ENCODE data around the gene LILRA6. TPM values are rescaled to one million over a fixed set of nuclear protein-coding genes. Genes with fewer than 3 reads are reported as not detected.

The LILRA6 gene
- total RNA-seq, 2 donors from 2014 or later, result 4.6 to 5.2 TPM

Other genes starting within 250 kb of the LILRA6 start
- not detected for gene VSTM1, start 178.9 kb downstream of the LILRA6 start, total RNA-seq
- not detected for gene TARM1, start 161.4 kb downstream of the LILRA6 start, total RNA-seq
- 1 to 10 TPM; 4.6 to 8.0 TPM for gene OSCAR, start 142.0 kb downstream of the LILRA6 start, total RNA-seq
- 10 to 100 TPM; 13.0 to 16.6 TPM for gene NDUFA3, start 139.9 kb downstream of the LILRA6 start, total RNA-seq
- gene TFPT, start 127.1 kb downstream of the LILRA6 start, total RNA-seq, result 1 to 10 TPM; 8.7 to 8.8 TPM
- 10 to 100 TPM; 48.2 to 54.3 TPM for gene PRPF31, start 127.0 kb downstream of the LILRA6 start, total RNA-seq
- 10 to 100 TPM; 20.8 to 28.1 TPM for gene CNOT3, start 105.0 kb downstream of the LILRA6 start, total RNA-seq
- 1 to 10 TPM; 7.6 to 8.0 TPM for gene LENG1, start 83.1 kb downstream of the LILRA6 start, total RNA-seq
- gene TMC4, start 69.6 kb downstream of the LILRA6 start, total RNA-seq, result 1 to 10 TPM in 1 of 2 donors, under 1 TPM in 1; 0.41 to 7.8 TPM
- gene MBOAT7, start 53.2 kb downstream of the LILRA6 start, total RNA-seq, result 10 to 100 TPM; 46.0 to 61.1 TPM
- 10 to 100 TPM; 38.5 to 60.7 TPM for gene TSEN34, start 51.5 kb downstream of the LILRA6 start, total RNA-seq
- 1,000 to 10,000 TPM; 1,017 to 1,395 TPM for gene RPS9, start 41.9 kb downstream of the LILRA6 start, total RNA-seq
- 10 to 100 TPM; 21.9 to 71.5 TPM for gene LILRB3, start 19.8 kb downstream of the LILRA6 start, total RNA-seq
- gene LILRB5, start 14.5 kb upstream of the LILRA6 start, total RNA-seq, result 10 to 100 TPM; 17.6 to 60.4 TPM
- gene LILRB2, start 38.3 kb upstream of the LILRA6 start, total RNA-seq, result 10 to 100 TPM; 11.1 to 13.7 TPM
- 10 to 100 TPM in 1 of 2 donors, 1 to 10 TPM in 1; 9.6 to 12.2 TPM for gene LILRA5, start 70.4 kb upstream of the LILRA6 start, total RNA-seq
- not detected for gene LILRA4, start 96.4 kb upstream of the LILRA6 start, total RNA-seq
- gene LAIR1, start 122.1 kb upstream of the LILRA6 start, total RNA-seq, result 10 to 100 TPM; 31.2 to 64.7 TPM
- gene TTYH1, start 172.7 kb upstream of the LILRA6 start, total RNA-seq, result not detected
- 100 to 1,000 TPM; 282 to 305 TPM for gene LENG8, start 206.4 kb upstream of the LILRA6 start, total RNA-seq
- gene LENG9, start 221.0 kb upstream of the LILRA6 start, total RNA-seq, result 10 to 100 TPM in 1 of 2 donors, 1 to 10 TPM in 1; 8.5 to 14.4 TPM
- 10 to 100 TPM; 41.2 to 55.9 TPM for gene CDC42EP5, start 230.5 kb upstream of the LILRA6 start, total RNA-seq

Measured in thoracic aorta (tissue), 2 donors.